Small intestine (tissue), 7 donors: Measurements from ENCODE around the gene FARP2. TPM values are rescaled to one million over a fixed set of nuclear protein-coding genes. Genes with fewer than 3 reads are reported as not detected.
"Not testable (repeated sequence)": the region's sequence is repeated elsewhere in the genome, so short reads cannot be mapped to it uniquely, and the experiment has no call there.

ENCODE experiments used
- DNase-seq, 2 donors: peaks; one replicate each; pipeline versions ENCODE4 v3.0.0 to v3.0.0-alpha.2; 2013
- FAIRE-seq: peaks from 2 replicates; lab custom pipeline; 2012; peaks lifted over from hg19 to GRCh38; lab: Jason Lieb, UNC
- H3K27ac ChIP-seq, 3 donors: one replicate each; pipeline ENCODE4 v1.5.1; 2013; ENCODE audit warnings: low read length in 2 of 3, mild to moderate bottlenecking in 2 of 3, control low read depth in 1 of 3, inconsistent platforms in 1 of 3, low read depth in 1 of 3, moderate library complexity in 1 of 3
- H3K27me3 ChIP-seq, 3 donors: one replicate each; pipeline ENCODE4 v1.6.1; 2013; ENCODE audit warnings: low read length in 3 of 3, inconsistent platforms in 1 of 3; ENCODE audit not compliant: control insufficient read depth in 3 of 3, insufficient read depth in 3 of 3
- H3K36me3 ChIP-seq, 3 donors: one replicate each; pipeline ENCODE4 v1.6.1; 2013; ENCODE audit warnings: low read length in 3 of 3, inconsistent platforms in 1 of 3, low read depth in 1 of 3, mild to moderate bottlenecking in 1 of 3, moderate library complexity in 1 of 3; ENCODE audit not compliant: control insufficient read depth in 3 of 3, insufficient read depth in 2 of 3
- H3K4me1 ChIP-seq, 3 donors: one replicate each; pipeline ENCODE4 v1.6.1; 2013; ENCODE audit warnings: low read length in 2 of 3, inconsistent platforms in 1 of 3, low read depth in 1 of 3, mild to moderate bottlenecking in 1 of 3, moderate library complexity in 1 of 3; ENCODE audit not compliant: control insufficient read depth in 3 of 3, insufficient read depth in 2 of 3
- H3K4me3 ChIP-seq, 3 donors: one replicate each; pipeline ENCODE4 v1.5.1; 2013; ENCODE audit warnings: low read length in 3 of 3, control low read depth in 1 of 3, inconsistent platforms in 1 of 3, low read depth in 1 of 3, mild to moderate bottlenecking in 1 of 3, moderate library complexity in 1 of 3
- H3K9me3 ChIP-seq, 2 donors: one replicate each; pipeline ENCODE4 v1.6.1; 2013; ENCODE audit warnings: low read depth in 1 of 2, low read length in 1 of 2; ENCODE audit not compliant: control insufficient read depth in 2 of 2, insufficient read depth in 1 of 2
- WGBS, 3 donors: extraction: QIAGEN DNeasy Blood & Tissue Kit; methylation state at CpG; one replicate each; pipeline ENCODE4 v1.1.7; 2013; 5-methylcytosine and 5-hydroxymethylcytosine counted together
- polyA plus RNA-seq, 4 donors: library from polyadenylated mRNA; stranded (reverse) in 3 of 4; unstranded in 1 of 4; fragments of 200-250 nt in 3 of 4; fragments of 120-200 nt in 1 of 4; gene quantifications; one replicate each; pipeline versions ENCODE4 v1.2.1 to v1.2.3, GENCODE V29; 2013
- donor health status: healthy with polysubstance abuse.
- donor health status: control.
- donor health status: control.
- donor health status: Bipolar disorder and iron deficiency.
- donor health status: healthy.

FARP2 gene
- polyA plus RNA-seq, 4 donors: 25.7 to 65.3 (median 49.8) TPM

DNA sequence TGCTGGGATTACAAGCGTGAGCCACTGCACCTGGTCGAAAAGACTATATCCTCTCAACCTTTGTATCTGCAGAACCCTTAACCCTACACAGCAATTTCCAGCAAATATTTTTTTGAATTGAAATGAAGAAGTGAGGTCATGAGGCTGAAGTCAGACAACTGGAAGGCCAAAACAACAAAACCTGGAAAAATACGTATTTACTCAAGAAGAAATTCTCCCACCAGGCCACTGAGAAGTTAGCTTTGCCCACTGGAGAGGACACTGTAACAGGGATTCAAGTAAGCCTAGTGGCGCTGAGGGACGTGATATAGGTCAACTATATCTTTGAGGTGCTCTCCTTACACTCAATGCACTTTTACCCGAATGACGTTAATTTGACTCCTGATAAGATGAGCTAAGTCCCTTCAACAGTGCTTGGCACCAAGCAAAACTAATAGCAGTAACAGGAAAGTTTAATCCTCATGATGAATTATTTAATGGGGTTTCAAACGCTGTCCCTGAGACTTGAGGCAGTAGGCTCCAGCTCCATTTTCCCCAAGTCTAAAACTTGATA lies 42.5 kb upstream of the FARP2 start:
- Histone ChIP-seq H3K4me1 (peaks cover 7 to 28% (median 20%) of the 10 kb centered on the region in 3 donors), H3K27me3 (no peaks in the 10 kb centered on the region), H3K4me3 (peak overlapping the region in 2 of 3 donors; percentile 66 to 81), H3K27ac (peak overlapping the region in 2 of 3 donors; percentile 16 to 91), H3K36me3 (peaks cover 0 to 3% (median 0%) of the 10 kb centered on the region in 3 donors), H3K9me3 (no peaks in the 10 kb centered on the region)
- DNase-seq (peak; percentile 31 to 72), FAIRE-seq (no peak)
- 51 to 76% (median 53%) methylated on average over 8 of the region's 8 CpGs for WGBS, 3 donors

DNA sequence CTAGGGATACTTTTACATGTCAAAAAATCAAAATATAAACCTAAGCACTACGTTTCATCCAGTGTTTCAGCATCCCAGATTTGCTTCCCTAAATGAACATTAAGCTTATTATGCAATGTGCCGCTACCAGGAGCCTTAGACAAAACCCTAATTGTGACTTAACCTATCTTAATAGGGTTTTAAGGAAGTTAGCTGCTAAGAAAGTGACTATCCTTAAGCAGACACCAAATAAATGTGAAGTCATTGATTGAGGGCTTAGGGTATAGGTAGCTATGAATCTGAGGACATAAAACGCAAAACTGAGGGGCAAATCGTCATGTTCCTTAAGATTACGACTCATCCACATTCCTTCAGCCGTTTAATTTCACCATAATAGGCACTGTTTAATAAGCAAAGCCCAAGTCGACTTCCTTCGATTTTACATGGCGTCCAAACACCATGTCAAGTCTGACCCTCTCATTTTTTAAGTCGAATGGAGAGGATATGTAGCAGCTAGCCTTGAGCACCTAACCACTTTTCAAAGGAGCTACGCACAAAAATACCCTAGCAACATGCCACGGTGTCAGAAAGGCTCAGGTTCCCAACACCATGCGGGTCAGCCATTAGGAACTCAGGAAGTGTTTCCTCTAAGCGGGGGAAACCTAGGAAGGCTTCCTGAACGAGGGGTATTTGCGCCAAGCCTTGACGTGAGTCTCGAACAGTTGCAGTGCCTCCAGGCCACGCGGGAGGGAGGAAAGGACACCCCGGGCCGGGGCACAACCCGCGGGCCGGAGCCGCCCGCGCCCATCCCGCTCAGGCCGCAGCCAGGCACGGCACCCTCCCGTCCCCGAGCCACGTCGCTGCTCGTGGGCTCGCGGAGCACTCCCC lies 41.6 kb upstream of the FARP2 start:
- 2 to 3% (median 2%) methylated on average over 27 to 38 of the region's 38 CpGs for WGBS, 3 donors
- no peaks in the 10 kb centered on the region for H3K9me3 ChIP-seq
- no peaks in the 10 kb centered on the region for H3K27me3 ChIP-seq
- H3K27ac ChIP-seq: peak overlapping the region; percentile 91 to 99 (median 95)
- H3K4me1 ChIP-seq: peaks cover 7 to 27% (median 18%) of the 10 kb centered on the region in 3 donors
- no peaks in the 10 kb centered on the region for H3K36me3 ChIP-seq
- FAIRE-seq (no peak), DNase-seq (no peak)
- H3K4me3 ChIP-seq: peak overlapping the region; percentile 66 to 81 (median 73)

DNA sequence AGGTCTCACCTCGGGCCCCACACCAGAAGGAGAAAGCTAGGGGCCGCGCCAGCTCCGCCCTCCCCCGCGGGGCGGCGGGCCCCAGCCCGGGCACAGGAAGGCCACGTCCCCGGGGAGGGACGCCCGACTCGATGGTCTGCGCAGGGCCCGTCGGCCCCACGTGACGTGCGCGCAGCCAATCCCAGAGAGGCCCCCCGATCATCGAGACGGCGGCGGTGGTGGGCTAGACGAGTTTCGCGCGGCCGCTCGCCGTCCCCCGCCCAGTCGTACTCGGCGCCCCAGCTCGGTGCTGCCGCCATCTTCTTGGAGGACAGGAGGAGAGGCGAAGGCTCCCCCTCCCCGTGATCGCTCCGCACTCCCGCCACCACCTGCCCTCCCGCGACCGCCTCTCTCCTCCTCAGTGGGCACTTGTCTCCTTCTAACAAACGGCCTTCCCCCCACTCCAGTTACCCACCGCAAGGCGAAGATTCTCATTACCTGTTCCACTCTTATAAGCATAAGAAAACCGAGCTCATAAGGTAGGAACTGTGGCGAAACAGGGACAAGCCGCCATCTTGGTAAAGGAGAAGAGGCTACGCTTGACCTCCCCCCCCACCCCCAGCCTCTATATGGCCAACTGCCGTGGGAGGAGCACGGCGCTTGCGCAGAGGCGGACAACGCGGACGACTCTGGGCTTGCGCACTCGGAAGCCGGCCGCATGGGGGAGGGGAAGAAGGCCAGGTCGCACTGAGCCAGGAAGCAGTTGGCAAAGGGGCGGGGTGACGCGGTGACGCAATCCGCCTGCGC lies 40.8 kb upstream of the FARP2 start, which contains the start of gene HDLBP:
Gene HDLBP, minus strand, starts transcription at position 580 of the 786 bp plus-strand sequence. CDS start 48,803 bp downstream, outside the sequence.
- H3K4me3 ChIP-seq: peak within 1 kb of the TSS; percentile 78 to 96 (median 83)
- H3K36me3 ChIP-seq: no peaks in the 10 kb centered on the region
- peaks cover 7 to 23% (median 19%) of the 10 kb centered on the region in 3 donors for H3K4me1 ChIP-seq
- peak within 1 kb of the TSS; percentile 93 to 99 (median 95) for H3K27ac ChIP-seq
- WGBS, 3 donors: 0 to 1% (median 1%) methylated on average over 42 to 73 of the region's 73 CpGs
- no peak for FAIRE-seq
- H3K27me3 ChIP-seq: no peaks in the 10 kb centered on the region
- H3K9me3 ChIP-seq: no peaks in the 10 kb centered on the region
- DNase-seq: peak; percentile 99 to 100

DNA sequence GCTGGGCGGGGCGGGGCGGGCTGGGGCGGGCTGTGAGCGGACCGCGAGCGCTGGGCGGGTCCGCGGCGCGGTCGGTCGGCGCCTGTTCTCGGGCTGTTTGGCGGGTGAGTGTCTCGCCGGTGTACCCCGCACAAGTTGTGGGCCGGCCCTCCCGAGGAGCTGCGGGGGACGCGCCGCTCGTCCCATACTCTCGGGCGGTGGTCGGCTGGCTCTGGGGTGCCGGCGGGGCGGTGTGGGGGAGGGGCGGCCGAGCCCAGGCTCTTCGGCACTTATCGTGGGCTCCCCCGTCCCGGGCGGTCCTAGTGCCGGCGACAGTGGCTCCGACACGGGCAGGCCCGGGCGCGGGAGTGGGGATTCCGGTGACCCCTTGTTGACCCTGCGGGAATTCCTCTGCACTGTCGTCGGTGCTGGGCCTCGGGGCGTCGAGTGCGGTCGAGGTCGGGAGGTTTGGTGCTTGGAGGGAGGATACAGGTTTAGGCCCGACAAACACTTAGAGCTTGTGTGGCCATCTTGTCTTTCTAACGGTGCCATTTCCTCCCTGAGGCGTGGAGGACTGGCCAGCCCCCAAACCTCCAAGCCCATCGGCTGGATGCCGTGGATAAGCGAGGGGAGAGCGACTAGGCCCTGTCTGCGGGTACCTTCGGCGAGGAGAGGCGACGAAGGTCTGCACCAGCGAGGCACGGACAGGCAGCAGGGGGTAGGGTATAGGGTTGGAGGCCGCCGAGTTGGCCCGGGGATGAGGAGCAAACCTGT lies 40.0 kb upstream of the FARP2 start, which contains the start of gene SEPTIN2:
Gene SEPTIN2, plus strand, starts transcription at position 47 of the 753 bp plus-strand sequence. CDS start 8,308 bp downstream, outside the sequence.
- Histone ChIP-seq H3K27ac (peak within 1 kb of the TSS; percentile 93 to 99 (median 95)), H3K36me3 (no peaks in the 10 kb centered on the region), H3K4me3 (peak within 1 kb of the TSS; percentile 78 to 96 (median 83)), H3K27me3 (no peaks in the 10 kb centered on the region), H3K9me3 (no peaks in the 10 kb centered on the region), H3K4me1 (peaks cover 5 to 23% (median 21%) of the 10 kb centered on the region in 3 donors)
- WGBS, 3 donors: 0% methylated on average over 61 to 75 of the region's 75 CpGs
- FAIRE-seq: no peak
- DNase-seq: peak in 1 of 2 donors; percentile 93

DNA sequence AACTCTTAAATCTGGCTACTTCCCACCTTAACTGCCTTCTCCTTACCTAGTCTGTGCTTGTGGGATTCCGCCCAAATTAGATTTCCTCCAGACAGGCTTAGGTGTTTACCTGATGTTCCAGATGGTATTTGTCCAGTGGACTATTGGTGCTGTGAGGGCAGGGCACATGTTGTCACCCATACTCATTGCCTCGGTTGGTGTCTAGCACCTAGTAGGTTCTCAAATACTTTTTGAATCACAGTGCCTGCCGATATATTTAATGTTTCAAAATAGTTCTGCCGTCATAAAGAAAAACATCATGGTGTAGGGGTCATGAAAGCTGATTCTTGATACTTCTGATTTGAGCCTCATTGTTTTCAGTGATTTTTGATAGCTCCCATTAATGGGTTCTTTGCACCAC lies 39.3 kb upstream of the FARP2 start:
- Histone ChIP-seq H3K4me1 (peaks cover 5 to 23% (median 22%) of the 10 kb centered on the region in 3 donors), H3K4me3 (peak overlapping the region; percentile 78 to 96 (median 83)), H3K9me3 (no peaks in the 10 kb centered on the region), H3K27ac (peak overlapping the region; percentile 84 to 93 (median 90)), H3K36me3 (no peaks in the 10 kb centered on the region), H3K27me3 (no peaks in the 10 kb centered on the region)
- FAIRE-seq: no peak
- WGBS, 3 donors: 5 to 8% (median 7%) methylated on average over 4 of the region's 4 CpGs
- DNase-seq: peak in 1 of 2 donors; percentile 32

DNA sequence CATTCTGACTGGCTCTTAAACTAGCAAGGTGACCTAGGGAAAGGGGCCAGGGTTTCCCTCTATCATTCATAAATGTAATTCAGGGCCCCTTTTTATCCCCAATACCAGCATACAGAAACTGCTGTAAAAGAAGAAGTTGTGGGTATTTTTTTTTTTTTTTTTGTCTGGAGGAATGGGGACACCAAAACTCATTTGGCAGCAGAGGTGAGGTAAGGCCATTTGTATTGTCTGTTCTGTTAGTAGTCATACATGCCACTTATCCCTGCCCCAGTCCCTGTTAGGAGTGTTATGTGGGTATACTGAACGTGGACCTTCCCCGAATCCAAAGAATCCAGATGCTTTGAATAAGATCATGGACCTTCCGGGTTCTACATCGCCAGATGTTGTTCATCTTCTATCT lies 38.7 kb upstream of the FARP2 start:
- Histone ChIP-seq H3K27ac (peak overlapping the region in 1 of 3 donors; percentile 93), H3K36me3 (no peaks in the 10 kb centered on the region), H3K27me3 (no peaks in the 10 kb centered on the region), H3K4me1 (peaks cover 5 to 25% (median 23%) of the 10 kb centered on the region in 3 donors), H3K4me3 (peak overlapping the region in 2 of 3 donors; percentile 83 to 96), H3K9me3 (no peaks in the 10 kb centered on the region)
- 32 to 64% (median 34%) methylated on average over 4 of the region's 4 CpGs for WGBS, 3 donors
- DNase-seq (no peak), FAIRE-seq (no peak)

DNA sequence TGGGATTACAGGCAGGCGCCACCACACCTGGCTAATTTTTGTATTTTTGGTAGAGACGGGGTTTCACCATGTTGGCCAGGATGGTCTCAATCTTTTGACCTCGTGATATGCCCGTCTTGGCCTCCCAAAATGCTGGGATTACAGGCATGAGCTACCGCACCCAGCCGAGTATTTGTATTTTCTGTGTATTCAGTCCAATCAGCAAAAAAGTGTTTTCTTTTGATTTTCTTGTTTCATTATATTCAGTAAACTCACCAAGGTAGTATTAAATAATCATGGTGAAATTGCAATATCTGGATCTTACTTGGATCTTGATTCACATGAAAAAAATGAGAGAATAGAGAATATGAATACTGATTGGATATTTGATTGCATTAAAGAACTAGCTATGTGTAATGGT lies 37.3 kb upstream of the FARP2 start:
- not testable (repeated sequence) for FAIRE-seq, H3K27me3 ChIP-seq, H3K27ac ChIP-seq, H3K36me3 ChIP-seq, DNase-seq, H3K9me3 ChIP-seq, H3K4me3 ChIP-seq
- H3K4me1 ChIP-seq: peaks cover 3 to 18% (median 16%) of the 10 kb centered on the region in 3 donors
- 87 to 89% (median 88%) methylated on average over 6 of the region's 6 CpGs for whole genome bisulfite sequencing, 3 donors
